GM18870 (cell line): Measurements from ENCODE around the gene SLC37A2.
"Not testable (repeated sequence)": the region's sequence is repeated elsewhere in the genome, so short reads cannot be mapped to it uniquely, and the experiment has no call there.

ENCODE experiments used
- ATAC-seq: cut with Tn5 transposase; IDR thresholded peaks from one replicate; pipeline ENCODE4 v1.9.1; 2021; ENCODE audit warnings: moderate library complexity; ENCODE audit not compliant: unreplicated experiment

The SLC37A2 gene

GRCh38 chr11:125062931-125063428, at the start of gene SLC37A2:
TSS of gene SLC37A2 (plus strand) at chr11:125063305. CDS start at chr11:125063368, 63 bp downstream.
- peak; percentile 89 for ATAC-seq

DNA sequence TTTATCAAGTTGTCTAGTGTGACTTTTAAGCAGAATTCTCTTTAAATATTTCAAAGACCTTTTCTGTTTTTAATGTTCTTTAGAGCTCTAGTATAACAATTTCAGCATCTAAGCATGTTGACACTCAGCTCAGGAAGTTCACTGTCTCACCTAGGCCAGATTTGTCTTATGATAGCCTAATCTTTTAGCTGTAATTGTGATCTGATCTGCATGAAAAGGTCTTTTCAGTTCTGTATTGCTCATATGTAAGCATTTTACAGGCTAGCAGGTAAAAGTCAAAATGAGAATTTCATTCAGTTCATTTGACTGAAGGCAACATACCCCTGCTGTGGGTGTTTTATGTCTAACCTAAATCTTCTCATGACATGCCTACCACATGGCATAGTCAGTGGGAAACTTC, 46.7 kb upstream of the SLC37A2 start:
- no peak for ATAC-seq

DNA sequence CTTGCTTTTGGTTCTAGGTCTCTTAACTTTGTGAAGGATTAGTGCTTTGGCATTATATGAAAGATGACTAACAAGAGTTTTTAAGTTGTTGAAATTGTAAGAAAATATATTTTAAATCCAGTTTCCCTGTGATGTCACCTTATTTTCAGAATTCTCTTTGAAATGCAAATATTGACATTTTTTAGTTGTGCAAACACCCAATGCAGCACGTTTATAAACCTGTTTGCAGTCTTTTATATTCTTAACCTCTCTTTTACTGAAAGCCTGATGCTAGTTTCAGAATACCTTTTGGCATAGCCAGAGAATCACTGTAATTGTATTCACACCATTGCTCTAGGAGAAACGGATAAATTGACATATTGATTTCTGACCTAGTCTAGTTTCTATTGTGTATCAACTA, 42.8 kb upstream of the SLC37A2 start:
- ATAC-seq, result no peak

GRCh38 chr11:125022551-125022950, 40.6 kb upstream of the SLC37A2 start:
- no peak for ATAC-seq

DNA sequence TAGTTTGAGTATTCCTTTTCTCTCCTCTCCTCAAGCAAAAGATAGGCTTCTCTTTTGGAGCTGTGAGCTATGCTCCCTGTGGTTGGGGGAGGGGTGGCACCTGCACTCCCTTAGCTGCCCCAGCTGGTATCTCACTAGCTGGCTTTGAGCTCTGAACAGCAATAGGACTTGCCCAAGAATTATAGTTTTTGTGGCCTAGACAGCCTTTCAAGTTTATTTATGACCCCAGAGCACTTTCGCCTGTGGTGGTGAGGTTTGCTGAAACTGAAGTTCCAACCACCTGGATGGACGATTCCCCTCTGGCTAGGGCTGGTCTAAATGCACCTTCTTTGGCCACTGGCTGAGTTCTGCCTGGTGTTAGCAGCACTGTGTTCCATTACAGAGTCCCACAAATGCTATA, 37.1 kb upstream of the SLC37A2 start:
- ATAC-seq, result no peak

DNA sequence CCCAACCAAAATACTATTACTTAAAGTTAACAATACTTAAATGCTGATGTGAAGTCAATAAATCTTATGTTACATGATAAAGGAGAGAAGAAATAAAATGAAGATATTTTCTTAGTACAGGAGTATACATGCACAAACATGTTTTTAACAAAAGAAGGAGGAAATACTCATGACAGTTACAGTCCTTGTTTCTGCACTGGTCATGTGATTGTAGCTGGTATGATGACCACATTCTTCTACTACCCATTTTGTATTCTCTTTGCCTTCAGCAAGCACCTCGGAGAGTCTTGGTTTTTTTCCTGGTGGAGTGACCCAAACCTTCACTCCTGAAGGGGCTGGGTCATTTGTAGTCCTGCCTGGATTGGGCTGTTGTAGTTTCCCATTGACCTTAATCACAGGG, 33.7 kb upstream of the SLC37A2 start:
- not testable (repeated sequence) for ATAC-seq

GRCh38 chr11:125036933-125037332, 26.2 kb upstream of the SLC37A2 start:
- no peak for ATAC-seq

DNA sequence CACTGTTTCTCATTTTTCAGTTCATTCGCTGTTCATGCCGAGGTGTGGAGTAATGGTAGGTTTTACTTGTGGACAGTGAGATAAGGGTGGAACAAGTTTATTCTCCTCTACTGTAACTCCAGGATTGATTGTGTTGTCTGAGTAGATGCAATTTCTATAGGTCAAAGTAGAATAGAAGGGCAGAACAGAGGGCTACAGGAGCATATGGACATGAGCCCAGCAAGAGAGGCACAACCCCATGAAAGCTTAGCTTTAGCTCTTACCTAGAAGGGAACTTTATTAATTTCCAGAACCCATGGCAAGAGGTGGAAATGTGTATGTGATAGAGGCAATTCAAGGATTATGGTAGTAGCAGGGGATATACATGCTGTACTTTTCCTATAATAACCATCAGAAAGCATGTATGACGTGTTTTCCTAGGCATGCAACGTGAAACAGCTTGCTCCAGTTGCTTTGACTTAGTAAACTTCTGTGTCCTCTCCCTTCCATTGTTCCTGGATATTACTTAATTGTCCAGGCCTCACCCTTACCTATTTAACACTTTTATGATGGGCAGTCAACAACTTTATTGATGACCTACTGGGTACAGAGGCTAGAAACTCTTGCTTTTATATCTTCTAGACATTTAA, 13.8 kb upstream of the SLC37A2 start:
- no peak for ATAC-seq

GRCh38 chr11:125052047-125052446, 11.1 kb upstream of the SLC37A2 start:
- no peak for ATAC-seq

GRCh38 chr11:125053167-125053566, 9.9 kb upstream of the SLC37A2 start:
- ATAC-seq, result no peak

- no peak for ATAC-seq
These were observed 7.9 kb upstream of the SLC37A2 start for GRCh38 chr11:125055107-125055715.

DNA sequence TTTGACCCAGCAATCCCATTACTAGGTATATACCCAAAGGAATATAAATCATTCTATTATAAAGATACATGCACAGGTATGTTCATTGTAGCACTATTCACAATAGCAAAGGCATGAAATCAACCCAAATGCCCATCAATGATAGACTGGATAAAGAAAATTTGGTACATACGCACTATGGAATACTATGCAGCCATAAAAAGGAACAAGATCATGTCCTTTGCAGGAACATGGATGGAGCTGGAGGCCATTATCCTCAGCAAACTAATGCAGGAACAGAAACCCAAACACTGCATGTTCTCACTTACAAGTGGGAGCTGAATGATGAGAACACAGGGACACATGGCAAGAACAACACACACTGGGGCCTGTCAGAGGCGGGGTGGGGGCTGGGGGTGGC, 7.0 kb upstream of the SLC37A2 start:
- not testable (repeated sequence) for ATAC-seq

DNA sequence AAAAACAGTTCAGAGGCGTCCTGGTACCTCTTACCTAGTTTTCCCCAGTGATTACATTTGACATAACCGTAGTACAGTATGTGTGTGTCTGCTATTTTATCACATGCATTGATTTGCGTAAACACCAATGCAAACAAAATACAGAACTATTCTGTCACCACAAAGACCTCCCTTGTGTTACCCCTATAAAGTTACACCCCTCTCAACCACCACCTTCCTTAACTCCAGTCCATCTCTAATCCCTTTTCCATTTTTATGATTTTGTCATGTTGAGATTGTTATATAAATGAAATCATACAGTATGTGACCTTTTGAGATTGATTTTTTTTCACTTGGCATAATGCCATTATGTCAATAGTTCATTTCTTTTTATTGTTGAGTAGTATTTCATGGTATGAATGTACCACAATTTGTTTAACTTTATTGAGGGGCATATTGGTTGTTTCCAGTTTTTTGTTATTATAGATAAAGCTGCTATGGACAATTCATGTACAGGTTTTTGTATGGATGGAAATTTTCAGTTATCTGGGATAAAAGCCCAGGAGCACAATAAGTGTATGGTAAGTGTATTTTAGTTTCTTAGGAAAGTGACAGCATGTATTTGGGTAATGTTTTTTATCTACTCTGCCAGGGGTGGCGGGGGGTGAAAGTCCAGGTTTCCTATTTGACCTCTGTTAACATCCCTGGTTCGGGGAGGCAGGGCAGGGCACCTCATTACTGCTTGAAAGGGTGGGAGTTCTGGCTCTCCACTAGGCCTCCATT, 6.0 kb upstream of the SLC37A2 start:
- ATAC-seq, result no peak

DNA sequence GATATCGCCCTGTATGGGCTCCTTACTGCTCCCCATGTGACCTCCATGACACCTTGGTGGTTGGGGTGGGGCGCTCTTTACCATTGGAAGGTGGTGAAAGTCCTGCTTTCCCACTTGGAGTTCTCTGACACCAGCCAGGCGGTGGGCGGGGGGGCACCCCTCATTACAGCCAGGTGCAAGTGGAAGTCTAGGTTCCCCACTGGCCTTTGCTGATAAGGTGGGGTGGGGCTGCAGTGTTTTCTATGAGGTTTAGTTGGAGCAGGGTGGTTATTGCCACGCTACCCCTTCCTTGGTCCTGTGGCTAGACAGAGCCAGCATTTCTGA, 5.5 kb upstream of the SLC37A2 start:
- no peak for ATAC-seq

DNA sequence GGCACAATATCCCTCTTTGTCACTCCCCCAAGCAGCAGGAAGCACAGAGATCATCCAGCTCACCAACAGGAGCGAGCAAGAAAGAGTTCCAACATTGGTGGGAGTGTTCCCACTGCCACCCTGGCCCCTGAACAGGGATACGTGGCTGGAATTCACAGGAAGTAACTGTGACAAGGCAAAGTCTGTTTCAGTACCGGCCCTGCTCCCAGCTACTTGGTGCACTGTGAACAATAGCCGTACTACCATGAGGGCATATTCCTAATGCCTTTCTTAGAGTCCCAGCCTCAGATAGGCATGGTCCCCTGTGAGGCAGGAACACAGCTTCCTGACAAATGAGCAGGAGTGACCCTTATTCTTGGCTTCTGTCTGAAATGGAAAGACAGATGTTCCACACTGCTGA, 1.8 kb upstream of the SLC37A2 start:
- ATAC-seq, result no peak

DNA sequence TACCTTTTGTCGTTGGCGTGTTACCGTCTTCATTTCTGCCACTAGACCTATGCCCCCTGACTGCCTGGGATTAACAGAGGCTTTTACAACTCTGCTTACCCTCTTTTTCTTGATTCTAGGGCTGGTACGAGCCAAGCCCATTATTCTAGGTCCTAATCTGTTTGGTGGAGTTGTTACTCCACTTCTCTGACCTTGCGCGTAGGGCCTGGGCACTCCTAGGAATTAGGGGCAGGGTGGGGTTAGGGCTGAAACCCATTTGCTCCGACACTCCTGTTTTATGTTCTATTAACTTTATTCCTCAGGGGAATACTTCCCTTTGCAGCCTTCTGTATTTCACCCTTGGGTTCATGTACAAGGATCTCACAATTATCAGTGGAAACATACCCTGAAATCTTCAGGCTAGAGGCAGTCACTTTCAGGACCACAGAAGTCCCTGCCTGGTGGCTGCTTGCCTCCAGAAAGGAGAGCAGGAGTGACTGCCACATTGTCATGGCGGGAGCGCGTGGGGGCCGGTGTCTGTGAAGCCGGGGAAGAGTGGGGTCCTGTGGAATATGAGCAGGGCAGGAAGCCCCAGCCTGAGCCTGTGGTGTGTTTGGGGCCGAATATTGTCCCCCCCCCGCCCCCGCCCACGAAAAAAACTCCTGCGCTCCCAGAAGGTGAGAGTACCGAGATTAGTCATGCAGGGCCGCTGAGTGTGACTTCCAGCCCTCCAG, 731 bp upstream of the SLC37A2 start:
- ATAC-seq, result no peak

GRCh38 chr11:125063429-125064043, 431 bp downstream of the SLC37A2 start:
- no peak for ATAC-seq

GRCh38 chr11:125064070-125064469, 965 bp downstream of the SLC37A2 start:
- ATAC-seq, result no peak

DNA sequence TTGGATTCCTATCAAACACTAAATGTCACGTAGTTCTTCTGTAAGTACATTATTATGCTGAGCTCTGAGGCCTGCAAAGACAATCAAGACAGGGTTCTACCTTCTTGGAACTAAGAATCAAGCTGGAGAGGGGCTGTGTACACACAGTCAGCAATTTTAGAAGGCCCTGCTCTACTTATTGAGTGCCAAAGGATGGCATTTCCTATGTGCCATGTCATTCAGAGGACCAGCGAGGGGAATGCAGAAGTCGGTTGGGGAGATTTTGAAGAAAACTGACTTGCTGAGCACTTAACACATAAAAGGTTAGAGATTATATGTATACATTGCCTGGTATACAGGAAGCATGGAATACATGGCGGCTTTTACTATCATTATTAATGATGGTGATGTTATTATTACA, 5.3 kb downstream of the SLC37A2 start:
- ATAC-seq, result no peak

GRCh38 chr11:125069008-125069407, 5.9 kb downstream of the SLC37A2 start:
- no peak for ATAC-seq

GRCh38 chr11:125069796-125070195, 6.7 kb downstream of the SLC37A2 start:
- no peak for ATAC-seq
